NCI-H69 (cell line): ENCODE measurements around the gene IL37.

Experiments used
- DNase-seq: peaks from one replicate; lab custom pipeline; 2025; lab: John Stamatoyannopoulos, UW

Gene IL37, protein sequence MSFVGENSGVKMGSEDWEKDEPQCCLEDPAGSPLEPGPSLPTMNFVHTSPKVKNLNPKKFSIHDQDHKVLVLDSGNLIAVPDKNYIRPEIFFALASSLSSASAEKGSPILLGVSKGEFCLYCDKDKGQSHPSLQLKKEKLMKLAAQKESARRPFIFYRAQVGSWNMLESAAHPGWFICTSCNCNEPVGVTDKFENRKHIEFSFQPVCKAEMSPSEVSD

DNA sequence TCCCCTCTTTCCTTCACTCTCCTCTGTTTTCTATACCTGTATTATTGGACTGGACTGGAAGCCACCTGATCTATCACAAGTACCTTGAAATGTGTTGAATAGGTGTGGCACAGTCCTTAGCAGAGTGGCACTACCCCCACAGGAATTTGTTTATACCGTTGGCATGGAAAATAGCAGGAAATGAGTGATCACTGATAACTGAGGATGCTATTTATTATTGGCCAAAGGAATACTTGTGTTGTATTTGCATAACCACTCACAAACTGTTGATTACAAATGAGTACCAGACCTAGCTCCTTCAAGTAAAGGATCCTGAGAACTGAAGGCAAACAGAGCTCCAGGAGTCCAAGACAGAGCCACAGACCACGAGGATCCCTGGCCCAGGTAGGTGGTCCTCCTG is at the start of gene IL37:
IL37 (plus strand) TSS at position 301 of the 400 bp plus-strand sequence. CDS start 1,848 bp downstream, outside the sequence.
- DNase-seq, result no peak

DNA sequence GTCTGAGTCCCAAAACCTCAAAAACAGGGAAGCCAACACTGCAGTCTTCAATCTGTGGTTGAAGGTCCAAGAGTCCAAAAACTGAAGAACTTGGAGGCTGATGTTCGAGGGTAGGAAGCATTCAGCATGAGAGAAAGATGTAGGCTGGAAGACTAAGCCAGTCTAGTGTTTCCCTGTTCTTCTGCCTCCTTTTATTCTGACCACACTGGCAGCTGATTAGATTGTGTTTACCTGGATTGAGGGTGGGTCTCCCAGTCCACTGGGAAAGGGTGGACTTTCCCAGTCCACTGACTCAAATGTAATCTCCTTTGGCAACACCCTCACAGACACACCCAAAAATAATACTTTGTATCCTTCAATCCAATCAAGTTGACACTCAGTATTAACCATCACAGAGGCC is 46.9 kb upstream of the IL37 start:
- no peak for DNase-seq

DNA sequence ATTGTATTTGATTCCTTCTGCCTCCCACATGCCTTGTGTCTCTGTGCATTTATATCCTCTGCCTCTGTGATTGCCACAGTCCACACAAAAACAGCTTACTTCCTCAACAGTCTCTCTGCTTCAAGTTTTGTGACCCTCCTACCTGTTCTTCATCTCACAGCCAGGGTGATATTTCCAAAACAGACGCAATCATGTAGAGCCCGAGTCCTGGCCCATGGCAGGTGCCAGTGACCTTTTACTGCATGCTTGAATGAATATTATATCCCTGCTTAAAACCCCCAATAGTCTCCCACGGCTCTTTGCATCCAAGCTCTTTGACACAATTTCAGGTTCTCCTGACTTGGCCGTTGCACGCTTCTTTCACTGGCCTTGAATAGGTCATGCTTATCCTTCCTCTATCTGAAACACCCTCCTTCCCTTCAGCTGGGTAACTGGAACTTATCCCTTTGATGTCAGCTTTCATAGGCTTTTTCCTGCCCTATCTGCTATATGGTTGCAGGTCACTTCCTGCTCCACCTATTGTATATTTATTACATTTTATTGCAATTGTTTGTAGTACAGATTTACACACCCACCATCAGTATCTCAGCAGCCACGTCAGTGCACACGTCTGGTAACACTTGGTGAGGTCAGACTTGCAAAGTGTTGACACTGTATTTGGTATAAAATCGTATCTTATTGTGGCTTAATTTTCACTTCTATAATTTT is 44.7 kb upstream of the IL37 start:
- DNase-seq, result no peak

DNA sequence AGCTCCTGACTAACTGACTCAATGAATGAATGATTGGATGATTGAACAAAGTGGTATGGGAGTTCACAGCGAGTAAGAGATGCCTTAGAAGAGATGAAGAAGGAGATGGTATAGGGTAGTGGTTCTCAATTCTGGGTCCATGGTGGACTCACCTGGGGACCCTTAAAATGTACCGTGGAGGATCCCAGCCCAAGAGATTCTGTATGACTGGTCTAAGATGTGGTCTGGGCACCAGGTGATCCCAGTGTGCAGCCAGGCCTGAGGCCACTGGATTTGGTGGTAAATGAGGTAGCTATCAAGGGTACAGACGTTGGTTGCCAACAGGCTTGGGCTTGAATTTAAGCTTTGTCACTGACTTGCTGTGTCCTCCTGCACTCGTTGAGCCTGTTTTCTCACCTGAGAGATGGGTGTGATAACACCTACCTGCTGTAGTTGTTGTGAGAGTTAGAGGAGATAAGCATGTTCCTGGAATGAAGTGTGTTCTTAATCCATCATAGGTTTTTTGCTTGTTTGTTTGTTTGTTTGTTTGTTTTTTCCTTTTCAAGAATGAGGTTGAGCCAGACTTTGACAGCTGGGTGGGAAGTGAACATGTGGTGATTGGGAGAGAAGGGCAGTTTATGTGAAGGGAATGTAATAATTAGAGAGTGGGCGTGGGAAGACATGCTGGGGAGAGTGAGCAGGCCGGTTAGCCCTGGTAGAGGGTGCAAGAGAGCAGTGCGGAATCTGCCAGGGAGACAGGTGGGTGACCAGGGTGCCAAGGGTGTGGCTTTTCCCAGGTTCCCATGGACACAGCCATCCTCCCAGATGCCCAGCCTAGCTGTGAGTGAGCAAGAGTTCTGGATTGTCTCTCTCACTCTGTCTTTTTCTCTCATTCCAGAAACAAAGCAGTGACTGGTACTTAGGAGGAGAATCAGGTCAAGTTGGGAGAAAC is 43.0 kb upstream of the IL37 start:
- peak; percentile 27 for DNase-seq

DNA sequence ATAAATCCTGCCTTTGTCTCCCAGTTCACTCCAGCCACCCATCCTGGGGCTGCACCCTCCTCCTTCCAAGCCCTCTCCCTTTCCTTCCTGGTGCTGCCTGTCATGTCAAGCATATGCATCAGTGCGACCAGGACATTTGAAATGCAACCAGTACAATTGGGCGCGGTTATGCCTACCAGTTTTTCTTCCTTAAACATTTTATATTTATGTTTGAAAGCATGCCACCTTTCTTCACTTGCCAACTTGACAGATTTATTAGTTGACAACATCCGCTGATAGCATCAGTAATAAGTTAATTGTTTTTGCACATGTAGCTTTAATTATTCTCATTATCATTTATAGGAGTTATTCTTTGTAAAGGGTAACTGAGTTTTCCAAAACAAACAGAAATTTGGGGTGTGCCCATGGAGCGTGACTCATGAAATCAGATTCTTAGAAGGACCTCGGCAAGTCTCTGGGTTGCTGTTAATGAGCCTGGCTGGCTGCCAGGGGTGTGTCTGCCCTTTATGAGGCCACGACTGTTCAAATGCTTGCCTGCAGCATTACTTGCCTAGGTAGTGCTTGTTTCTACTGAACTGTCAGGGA is 41.6 kb upstream of the IL37 start:
- peak; percentile 92 for DNase-seq

DNA sequence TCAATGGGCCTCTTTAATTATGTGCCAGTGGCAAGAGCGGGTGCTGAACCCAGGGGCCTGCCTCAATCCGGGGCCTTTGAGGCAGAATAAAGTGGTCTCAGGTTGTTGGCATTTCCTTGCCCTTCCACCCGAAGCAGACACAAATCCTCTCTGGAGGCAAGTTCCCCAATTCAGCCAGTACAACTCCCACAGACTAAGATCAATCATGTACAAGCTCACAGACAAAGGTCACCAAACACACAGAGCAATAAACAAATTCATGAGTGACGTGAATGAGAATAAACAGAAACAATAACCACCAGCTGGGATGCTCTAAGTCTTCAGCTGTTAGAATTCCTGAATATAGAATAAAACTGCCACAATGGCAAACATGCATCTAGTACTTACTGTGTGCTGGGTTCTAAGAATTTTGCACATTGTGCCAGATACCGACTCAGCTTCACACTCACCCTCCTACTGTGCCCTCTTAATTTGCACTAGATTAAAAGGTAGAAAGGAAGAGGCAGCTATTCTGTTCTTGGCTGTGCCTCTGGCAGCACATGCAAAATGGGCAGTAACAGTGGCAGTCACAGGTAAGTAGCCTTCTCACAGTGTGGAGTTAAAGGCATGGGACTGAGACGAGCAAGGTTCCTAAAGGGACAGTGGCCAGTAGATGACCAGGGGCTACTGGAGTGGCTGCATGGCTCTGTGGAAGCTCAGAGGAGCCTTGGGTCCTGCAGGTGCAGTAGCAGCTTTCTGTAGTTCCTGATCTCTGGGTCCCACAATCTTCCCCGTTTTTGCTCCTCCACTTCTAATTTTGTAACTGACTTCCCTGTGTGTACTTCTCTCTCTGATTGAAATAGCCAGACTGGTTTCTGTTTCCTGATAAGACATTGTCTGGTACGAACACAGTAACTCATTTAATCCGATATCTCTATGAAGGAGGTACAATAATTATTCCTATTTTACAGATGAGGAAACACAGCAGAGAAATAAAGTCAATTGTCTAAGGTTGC is 39.8 kb upstream of the IL37 start:
- no peak for DNase-seq

DNA sequence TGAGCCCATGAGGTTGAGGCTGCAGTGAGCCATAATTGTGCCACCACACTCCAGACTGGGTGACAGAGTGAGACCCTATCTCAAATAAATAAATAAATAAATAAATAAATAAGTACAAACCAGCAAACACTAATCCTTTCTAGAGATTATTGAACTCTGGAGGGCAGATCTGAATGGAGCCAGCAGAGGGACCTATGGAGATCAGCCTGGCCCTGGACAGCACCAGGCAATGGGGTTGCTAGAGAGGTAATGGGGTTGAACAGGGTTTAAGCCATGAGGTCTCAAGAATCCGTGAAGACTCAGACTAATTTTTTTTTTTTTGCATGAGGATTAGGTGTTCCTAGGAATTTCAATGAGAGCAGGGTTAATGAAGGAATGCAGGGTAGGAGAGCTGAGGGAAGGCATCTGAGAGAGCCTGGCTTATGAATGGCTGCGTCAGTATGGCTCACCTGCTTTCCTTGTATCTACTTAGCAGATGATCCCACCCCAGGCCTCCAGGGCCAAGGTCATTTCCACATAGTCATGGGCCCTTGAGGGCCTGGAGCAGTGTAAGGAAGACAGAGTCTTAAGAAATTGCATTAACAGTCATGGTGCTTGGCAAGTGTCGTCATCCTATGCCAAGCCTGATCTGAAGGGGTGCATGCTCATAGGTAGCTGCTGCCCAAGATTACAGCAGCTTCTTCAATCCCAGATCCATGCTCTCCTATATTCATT is 34.6 kb upstream of the IL37 start:
- DNase-seq, result no peak

DNA sequence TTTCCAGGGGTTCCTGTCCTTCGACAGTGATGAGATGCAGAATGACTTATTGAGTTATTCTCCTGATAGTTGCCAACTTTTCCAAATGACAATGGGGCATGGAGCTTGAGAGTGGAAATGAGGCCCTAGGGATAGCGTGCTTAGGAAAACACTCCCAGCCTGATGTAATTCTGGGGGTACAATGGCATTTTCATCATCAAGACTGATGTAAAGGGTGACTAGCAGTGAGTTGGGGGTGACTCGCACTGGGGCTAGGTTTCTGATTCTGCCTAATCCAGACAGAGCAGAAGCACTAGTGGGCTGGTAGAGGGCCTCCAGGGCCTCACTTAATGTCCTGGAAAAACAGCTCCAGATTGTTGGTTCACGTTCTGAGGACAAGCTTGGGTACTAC is 34.0 kb upstream of the IL37 start:
- no peak for DNase-seq

DNA sequence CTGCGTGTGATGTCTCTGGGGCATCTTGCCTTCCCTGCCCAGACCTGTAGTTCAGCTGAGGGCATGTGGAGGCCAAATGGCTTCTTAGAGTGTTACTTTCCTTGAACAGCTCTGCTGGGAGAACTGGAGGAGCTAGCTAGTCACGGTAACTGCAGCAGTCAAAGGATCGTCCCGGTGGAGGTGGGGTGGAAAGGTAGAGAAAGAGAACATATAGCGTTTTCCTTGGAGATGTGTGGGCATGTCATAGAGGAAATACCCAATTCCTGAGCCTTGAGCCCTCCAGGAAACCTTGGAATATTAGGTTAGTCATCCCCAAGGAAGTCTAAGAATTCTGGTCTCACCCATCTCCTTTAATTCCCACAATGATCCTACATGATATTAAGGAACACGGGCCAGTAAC is 33.5 kb upstream of the IL37 start:
- no peak for DNase-seq

DNA sequence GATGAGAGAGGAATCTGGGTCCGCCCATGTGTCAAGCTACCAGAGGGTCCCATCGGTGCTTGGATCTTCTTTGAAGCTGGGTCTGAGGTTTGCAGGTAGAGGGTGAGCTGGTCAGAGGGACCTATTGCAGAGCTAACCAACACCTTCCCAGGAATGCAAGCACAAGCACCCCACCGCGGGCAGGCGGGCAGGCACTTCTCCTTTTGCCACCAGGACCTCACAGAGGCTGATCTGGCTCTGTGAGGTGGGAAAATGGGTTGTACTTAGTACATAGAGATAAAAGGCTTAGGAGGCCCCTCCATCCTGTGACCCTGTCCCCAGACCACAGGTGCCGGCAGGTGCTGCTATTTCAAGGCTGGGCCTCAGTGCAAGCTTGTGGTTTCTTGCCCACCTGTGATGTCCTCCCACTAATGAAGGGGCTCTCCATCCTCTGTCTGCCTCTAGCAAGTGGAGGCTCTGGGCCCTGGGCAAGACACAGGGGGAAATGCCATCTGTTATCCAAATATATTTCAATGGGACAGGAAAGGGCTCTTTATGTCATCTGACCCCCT is 31.4 kb upstream of the IL37 start:
- DNase-seq, result no peak

DNA sequence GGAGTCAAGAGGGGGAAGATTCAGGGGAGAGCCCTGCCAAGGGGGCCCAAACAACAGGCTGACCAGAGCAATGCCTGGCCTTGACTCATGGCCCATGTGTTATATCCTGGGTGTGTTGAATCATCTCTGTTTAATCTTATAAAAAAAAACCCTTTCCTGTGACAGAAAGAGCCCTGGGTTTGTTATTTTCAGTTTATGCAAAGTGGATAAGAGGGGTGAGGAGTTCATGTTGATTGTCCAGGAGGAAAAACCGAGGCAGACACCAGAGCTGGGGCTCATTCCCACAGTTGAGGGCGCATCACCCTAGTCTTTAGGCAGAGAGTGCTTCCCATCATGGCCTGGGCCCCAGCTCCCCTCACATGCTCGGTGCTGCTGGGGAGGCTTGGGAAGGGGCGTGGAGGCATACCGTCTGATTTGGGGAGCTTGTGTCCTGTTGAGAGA is 30.9 kb upstream of the IL37 start:
- DNase-seq, result no peak

DNA sequence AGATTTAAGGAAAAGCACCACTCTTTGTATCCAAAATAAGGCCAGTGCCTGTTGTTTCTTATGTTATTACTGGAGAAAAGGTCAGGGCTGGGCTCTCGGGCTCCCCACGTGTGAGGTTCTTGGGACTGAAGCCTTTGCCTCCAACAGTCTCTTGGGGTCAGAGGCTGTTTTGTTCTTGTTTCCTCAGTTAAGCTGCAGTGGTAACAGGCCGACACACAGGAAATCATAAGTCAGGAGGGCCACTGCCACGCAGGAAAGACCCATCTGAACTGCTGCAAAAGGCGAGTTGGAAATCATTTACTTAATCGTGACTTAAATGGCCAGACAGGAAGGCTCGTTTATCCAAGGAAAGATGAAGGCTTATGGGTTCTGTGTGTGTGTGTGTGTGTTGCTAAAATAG is 30.3 kb upstream of the IL37 start:
- DNase-seq, result no peak

DNA sequence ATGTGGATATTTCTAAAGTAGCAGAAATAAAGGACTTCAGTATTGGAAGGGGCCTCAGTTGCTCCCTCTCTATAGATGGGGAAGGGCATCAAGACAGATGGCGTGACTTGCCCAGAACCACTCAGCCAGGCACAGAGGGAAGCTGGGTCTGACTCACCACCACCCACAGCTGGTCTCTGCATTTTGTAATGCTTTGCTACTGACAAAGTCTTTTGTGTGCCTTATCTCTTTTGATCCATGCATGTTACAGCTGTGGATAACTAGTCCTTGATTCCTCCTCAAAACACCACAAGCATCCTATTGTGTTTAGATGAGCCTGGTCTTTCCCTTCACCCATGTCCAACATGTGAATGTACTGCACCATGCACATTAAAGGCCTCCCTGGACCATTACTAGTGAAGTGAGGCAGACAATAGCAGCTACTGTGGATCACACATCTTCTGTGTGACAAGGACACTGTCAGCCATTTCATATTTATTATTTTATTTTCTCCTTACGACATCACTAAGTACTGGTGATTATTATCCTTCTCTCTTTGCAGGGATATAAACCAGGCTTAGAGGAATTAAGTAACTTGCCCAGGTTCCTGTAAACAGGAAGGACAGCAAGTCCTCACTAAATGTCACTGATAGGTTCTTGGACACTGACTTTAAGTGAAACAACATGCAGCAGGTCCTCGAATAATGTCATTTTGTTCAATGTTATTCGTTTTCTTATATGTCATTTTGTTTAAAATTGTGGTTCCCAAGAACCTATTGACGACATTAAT is 29.6 kb upstream of the IL37 start:
- DNase-seq, result peak; percentile 0

DNA sequence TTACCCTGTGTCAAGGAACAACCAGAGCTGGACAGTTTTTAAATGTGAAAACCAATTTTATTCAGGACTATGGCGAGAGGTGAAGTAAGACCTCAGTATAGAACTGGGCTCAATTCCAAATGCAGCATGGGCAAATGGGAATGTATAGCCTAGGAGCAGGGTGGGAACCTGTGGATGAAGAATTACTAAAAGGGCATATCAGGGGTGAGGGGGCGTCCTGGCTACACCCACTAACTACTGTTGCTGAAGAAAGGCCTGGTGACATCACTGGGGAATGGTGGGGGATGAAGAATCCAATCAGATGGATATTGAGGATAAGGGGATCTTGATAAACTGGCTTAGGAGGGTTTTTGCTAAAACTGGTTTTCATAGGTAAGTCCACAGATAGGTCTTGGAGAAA is 27.3 kb upstream of the IL37 start:
- DNase-seq, result no peak

DNA sequence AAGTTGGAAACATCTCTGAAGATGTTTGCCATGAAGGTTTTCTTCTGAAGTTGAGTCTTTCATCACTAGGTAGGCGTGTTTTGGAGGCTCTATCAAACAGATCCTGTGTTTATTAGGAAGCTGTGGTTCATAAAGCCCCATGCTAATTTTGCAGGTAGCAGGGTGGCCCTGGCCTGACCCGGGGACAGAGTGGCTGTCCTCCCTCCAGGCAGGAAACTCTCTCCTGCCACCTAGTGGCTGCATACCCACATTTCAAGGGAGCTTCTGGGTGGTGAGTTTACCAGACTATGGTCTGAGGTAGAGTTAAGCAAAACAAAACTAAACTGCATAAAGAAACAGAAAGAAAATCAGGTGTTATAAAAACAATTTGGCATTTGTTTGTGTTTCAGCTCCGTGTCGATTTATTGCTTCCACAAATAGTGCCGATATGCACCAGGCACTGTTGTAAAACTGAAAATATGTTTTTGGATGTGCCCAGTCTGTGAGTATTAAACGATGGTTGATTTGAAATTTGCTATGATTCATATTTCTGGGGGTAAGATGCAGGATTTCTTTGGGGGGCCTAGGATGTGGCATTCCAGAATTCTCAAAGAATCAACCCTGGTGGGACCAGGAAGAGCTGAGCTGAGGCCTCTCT is 26.0 kb upstream of the IL37 start:
- peak; percentile 21 for DNase-seq

DNA sequence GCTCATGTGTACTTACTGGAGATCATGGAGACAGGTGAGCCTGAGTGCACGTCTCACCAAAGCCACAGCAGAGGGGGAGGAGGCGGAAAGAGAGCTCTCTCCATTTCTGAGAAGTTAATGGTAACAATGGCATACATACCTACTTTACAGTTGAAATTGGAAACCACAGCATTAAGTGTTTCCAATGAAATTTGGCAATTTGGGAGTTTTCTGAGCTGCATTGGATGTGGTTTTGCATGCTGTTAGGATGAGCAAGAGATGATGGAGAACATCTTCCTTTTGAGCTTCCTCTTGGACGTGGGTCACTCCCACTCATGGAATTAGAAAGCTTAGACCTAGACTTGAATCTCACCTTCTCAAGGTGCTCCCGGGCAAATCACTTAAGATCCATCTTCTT is 25.5 kb upstream of the IL37 start:
- DNase-seq, result no peak

DNA sequence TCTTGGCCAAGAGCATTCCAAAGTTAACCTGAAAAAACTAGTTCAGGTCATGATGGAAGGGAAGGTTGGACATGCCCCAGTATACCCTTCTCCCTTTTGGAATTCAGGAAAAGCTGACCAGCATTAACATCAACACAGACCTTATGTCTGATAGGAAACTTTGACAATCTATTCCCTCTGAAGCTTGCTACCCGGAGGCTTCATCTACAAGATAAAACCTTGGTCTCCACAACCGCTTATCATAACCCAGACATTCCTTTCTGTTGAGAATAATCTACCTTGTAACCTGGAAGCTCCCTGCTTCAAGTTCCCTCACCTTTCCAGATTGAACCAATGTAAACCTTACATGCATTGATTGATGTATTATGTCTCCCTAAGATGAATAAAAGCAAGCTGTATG is 24.7 kb upstream of the IL37 start:
- DNase-seq, result no peak

DNA sequence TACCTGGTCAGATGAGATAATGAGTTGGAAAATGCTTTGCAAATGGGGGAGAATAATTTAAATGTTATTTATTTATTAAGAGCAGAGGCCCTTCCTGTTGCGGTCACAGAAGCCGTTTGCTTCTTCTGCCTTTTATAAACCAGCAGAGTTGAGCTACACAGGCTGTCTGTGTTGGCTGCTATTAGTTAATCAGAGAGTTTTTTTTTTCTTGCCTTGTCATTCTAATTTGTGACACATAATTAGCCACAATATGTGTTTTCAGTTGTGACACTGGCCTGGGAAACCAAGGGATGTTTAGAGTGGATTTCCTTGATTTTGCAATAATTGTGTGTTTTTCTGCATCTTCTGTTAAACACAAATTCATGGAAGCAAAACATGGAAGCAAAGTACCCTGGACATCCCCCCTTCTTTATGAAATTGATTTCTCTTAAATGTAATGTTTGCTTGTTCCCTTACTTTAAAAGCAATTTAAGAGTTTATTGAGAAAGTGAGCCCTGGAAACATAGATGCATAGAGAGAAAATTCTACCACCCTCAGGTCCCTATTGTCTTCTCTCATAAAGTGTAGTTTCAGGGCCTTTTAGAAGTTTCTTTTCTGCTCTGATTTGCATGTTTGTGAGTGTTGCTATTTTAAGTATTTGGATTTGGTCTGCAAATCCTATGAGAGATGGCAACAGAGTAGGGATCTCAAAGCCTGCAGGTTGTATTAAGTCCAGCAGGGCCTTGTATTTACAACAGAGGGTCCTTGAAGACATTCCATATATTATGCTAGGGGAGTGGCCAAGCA is 22.8 kb upstream of the IL37 start:
- DNase-seq, result no peak
